Measurements from ENCODE around the gene FBXO41. TPM values are rescaled to one million over a fixed set of nuclear protein-coding genes. Genes with fewer than 3 reads are reported as not detected.

The FBXO41 gene
- total RNA-seq, 2 donors from 2014 or later: 32.2 to 36.3 TPM

- ATAC-seq (replicated peaks): no peak
- Mint-ChIP-seq H3K27ac (no peak overlapping the region), H3K36me3 (ENCODE audit: low read depth) (no peaks in the 10 kb centered on the region), H3K4me1 (peaks cover 7% of the 10 kb centered on the region), H3K27me3 (peaks cover 19% of the 10 kb centered on the region), H3K9me3 (no peaks in the 10 kb centered on the region), H3K4me3 (no peak overlapping the region)
Measured at GRCh38 chr2:73210696-73211095, 73.6 kb downstream of the FBXO41 start.

- Mint-ChIP-seq H3K36me3 (ENCODE audit: low read depth) (no peaks in the 10 kb centered on the region), H3K4me1 (peaks cover under 1% of the 10 kb centered on the region), H3K27ac (no peak overlapping the region), H3K27me3 (peaks cover 21% of the 10 kb centered on the region), H3K4me3 (no peak overlapping the region), H3K9me3 (no peaks in the 10 kb centered on the region)
- no peak for ATAC-seq (replicated peaks)
Measured at GRCh38 chr2:73210019-73210418, 74.3 kb downstream of the FBXO41 start.

- Mint-ChIP-seq H3K36me3 (ENCODE audit: low read depth) (no peaks in the 10 kb centered on the region), H3K27me3 (peaks cover 30% of the 10 kb centered on the region), H3K27ac (no peak overlapping the region), H3K9me3 (no peaks in the 10 kb centered on the region), H3K4me3 (no peak overlapping the region), H3K4me1 (no peaks in the 10 kb centered on the region)
- ATAC-seq (replicated peaks): no peak
Measured at GRCh38 chr2:73208258-73208657, 76.0 kb downstream of the FBXO41 start.

GRCh38 chr2:73205611-73206010 is 78.7 kb downstream of the FBXO41 start:
- Mint-ChIP-seq H3K27me3 (peaks cover 40% of the 10 kb centered on the region), H3K4me3 (no peak overlapping the region), H3K9me3 (no peaks in the 10 kb centered on the region), H3K4me1 (no peaks in the 10 kb centered on the region), H3K27ac (no peak overlapping the region), H3K36me3 (ENCODE audit: low read depth) (no peaks in the 10 kb centered on the region)
- ATAC-seq (replicated peaks): no peak

Other genes with a start within 250 kb of the FBXO41 start
- gene SFXN5, start 212.8 kb downstream of the FBXO41 start, total RNA-seq: 10 to 100 TPM in 1 of 2 donors, 1 to 10 TPM in 1; 7.6 to 10.3 TPM
- gene RAB11FIP5, start 171.5 kb downstream of the FBXO41 start, total RNA-seq: 10 to 100 TPM; 15.5 to 29.9 TPM
- gene NOTO, start 81.9 kb downstream of the FBXO41 start, total RNA-seq: not detected
- gene SMYD5, start 70.2 kb downstream of the FBXO41 start, total RNA-seq: 10 to 100 TPM; 36.5 to 37.6 TPM
- gene PRADC1, start 51.2 kb downstream of the FBXO41 start, total RNA-seq: 10 to 100 TPM in 1 of 2 donors, 1 to 10 TPM in 1; 10.0 to 16.0 TPM
- 100 to 1,000 TPM; 317 to 592 TPM for gene CCT7, start 50.2 kb downstream of the FBXO41 start, total RNA-seq
- gene EGR4, start 9.1 kb upstream of the FBXO41 start, total RNA-seq: under 1 TPM; 0.11 to 0.29 TPM
- 10 to 100 TPM; 16.3 to 20.2 TPM for gene ALMS1, start 101.4 kb upstream of the FBXO41 start, total RNA-seq